Erythroblast (primary cell): Measurements from ENCODE around the gene STK40.

Experiments used
- GATA1 ChIP-seq: IDR thresholded peaks from 2 replicates; pipeline ENCODE4 v1.6.1; 2011; ENCODE audit warnings: low read depth, mild to moderate bottlenecking, control low read depth, low read length, moderate library complexity
- POLR2A ChIP-seq: IDR thresholded peaks from 2 replicates; pipeline ENCODE4 v1.6.1; 2011; ENCODE audit warnings: mild to moderate bottlenecking, low read length

GRCh38 chr1:36397083-36397377 is 11.3 kb upstream of the STK40 start:
- TF ChIP-seq POLR2A (no peak), GATA1 (no peak)
